Activated naive CD4-positive, alpha-beta T cell (primary cell): Measurements from ENCODE around the gene NDUFAF3.
A peak's percentile ranks its signal among the peaks of the same experiment; 100 is the strongest.

Source experiments
- DNase-seq, 4 experiments: peaks; one replicate each; lab custom pipeline; 2025; lab: John Stamatoyannopoulos, UW

NDUFAF3 gene

GRCh38 chr3:49017971-49018706, 3.8 kb upstream of the NDUFAF3 start, which contains the start of gene DALRD3:
DALRD3 (minus strand) TSS chr3:49018580; CDS start chr3:49018564, 16 bp downstream.
- DNase-seq, result peak in 2 of 4 experiments; percentile 18 to 51

GRCh38 chr3:49018707-49019006, 3.3 kb upstream of the NDUFAF3 start:
- no peak for DNase-seq

GRCh38 chr3:49019941-49020329, 2.0 kb upstream of the NDUFAF3 start:
- no peak for DNase-seq

GRCh38 chr3:49020330-49021212, 1.4 kb upstream of the NDUFAF3 start:
- peak in 1 of 4 experiments; percentile 39 for DNase-seq

GRCh38 chr3:49021213-49021812, 608 bp upstream of the NDUFAF3 start:
- peak; percentile 92 to 98 (median 93) for DNase-seq

- DNase-seq, result no peak
Measured at GRCh38 chr3:49022688-49023171, 809 bp downstream of the NDUFAF3 start.

GRCh38 chr3:49023775-49024174, 1.9 kb downstream of the NDUFAF3 start:
- DNase-seq, result no peak

GRCh38 chr3:49024449-49024848, 2.5 kb downstream of the NDUFAF3 start:
- DNase-seq, result no peak

GRCh38 chr3:49025005-49025792, 3.3 kb downstream of the NDUFAF3 start:
- no peak for DNase-seq

GRCh38 chr3:49025793-49026520, 4.0 kb downstream of the NDUFAF3 start:
- DNase-seq, result no peak

GRCh38 chr3:49026536-49026935, 4.6 kb downstream of the NDUFAF3 start:
- DNase-seq, result no peak

- no peak for DNase-seq
Measured at GRCh38 chr3:49027634-49028033, 5.7 kb downstream of the NDUFAF3 start.

GRCh38 chr3:49028298-49028672, 6.4 kb downstream of the NDUFAF3 start:
- DNase-seq, result no peak

GRCh38 chr3:49028673-49029562, 7.0 kb downstream of the NDUFAF3 start, which contains the start of gene IMPDH2:
IMPDH2 (minus strand) TSS chr3:49029398; CDS start chr3:49029350, 48 bp downstream.
- DNase-seq, result peak; percentile 88 to 91 (median 88)

- DNase-seq, result no peak
Measured at GRCh38 chr3:49029563-49029884, 7.6 kb downstream of the NDUFAF3 start.

- no peak for DNase-seq
Measured at GRCh38 chr3:49030321-49030720, 8.4 kb downstream of the NDUFAF3 start.

- DNase-seq, result no peak
Measured at GRCh38 chr3:49032646-49033304, 10.9 kb downstream of the NDUFAF3 start.

GRCh38 chr3:49034650-49035049, 12.7 kb downstream of the NDUFAF3 start:
- no peak for DNase-seq

- no peak for DNase-seq
Measured at GRCh38 chr3:49035281-49035680, 13.4 kb downstream of the NDUFAF3 start.

GRCh38 chr3:49053543-49053942, 31.6 kb downstream of the NDUFAF3 start:
- no peak for DNase-seq
